22Rv1 (cell line): ENCODE measurements around the gene GGCX.

Experiments
- H3K27ac ChIP-seq: fragments of 450-650 bp; 2 replicates; pipeline ENCODE4 v1.5.1; 2017
- CTCF ChIP-seq: fragments of 450-650 bp; IDR thresholded peaks from 2 replicates; pipeline ENCODE4 v1.5.1; 2017; ENCODE audit warnings: mild to moderate bottlenecking
- ZFX ChIP-seq: fragments of 450-650 bp; IDR thresholded peaks from 2 replicates; pipeline ENCODE4 v1.6.1; 2017; ENCODE audit warnings: antibody characterized with exemption, borderline replicate concordance

Gene GGCX

DNA sequence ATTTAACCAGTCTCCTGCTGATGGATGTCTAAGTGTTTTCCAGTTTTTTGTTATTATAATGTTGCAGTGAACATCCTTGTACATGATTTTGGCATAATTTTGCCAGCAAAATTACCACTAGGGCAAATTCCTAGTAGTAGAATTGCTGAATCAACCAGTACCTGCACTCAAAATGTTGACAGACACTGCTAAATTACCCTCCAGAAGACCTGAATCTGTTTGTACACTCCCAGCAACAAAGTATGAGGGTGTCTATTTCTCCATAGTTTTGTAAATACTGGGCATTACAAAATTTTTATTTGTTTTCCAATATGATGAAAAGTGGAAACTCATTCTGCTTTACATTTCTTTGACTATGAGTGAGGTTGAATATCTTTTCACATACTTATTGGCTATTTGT is 33.5 kb downstream of the GGCX start:
- TF ChIP-seq ZFX: no peak
- no peak for TF ChIP-seq CTCF

GRCh38 chr2:85525567-85525966 is 35.7 kb downstream of the GGCX start:
- TF ChIP-seq CTCF (no peak), ZFX (no peak)
- H3K27ac ChIP-seq: peak overlapping the region; percentile 94

More for the DNA sequence above, 33.5 kb downstream of the GGCX start:
- no peak overlapping the region for H3K27ac ChIP-seq

- no peak for TF ChIP-seq ZFX
- H3K27ac ChIP-seq: peak overlapping the region; percentile 94
These were observed 36.3 kb downstream of the GGCX start for GRCh38 chr2:85525029-85525428.

DNA sequence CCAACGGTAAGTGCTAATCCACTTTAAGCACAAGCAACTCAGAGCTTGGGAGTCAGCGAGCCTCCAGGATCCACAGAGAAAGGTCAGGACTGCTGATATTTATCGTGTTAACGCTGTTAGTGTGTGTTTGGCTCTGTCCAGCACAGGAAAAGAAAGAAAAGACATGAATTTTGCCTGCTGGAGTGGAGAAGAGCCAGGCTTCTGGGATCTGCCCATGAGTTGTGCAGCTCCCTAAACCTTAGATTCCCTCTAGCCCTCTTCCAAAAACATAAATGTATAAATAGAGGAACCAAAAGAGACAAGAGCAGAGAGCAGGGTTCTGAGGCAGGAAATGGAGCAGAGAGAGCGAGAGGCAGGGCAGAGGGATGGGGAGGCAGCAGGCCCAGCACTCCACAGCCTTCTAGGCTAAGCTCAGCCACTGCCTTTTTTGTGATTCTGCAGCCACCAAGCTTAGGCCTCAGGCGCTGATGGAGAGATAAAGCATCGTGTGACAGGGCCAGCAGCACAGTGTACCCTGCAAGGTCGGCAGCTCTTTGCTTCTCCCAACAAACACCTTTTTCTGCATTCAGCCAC is 36.9 kb downstream of the GGCX start:
- TF ChIP-seq ZFX (no peak), CTCF (no peak)
- H3K27ac ChIP-seq: peak overlapping the region; percentile 94

GRCh38 chr2:85523903-85524335 is 37.4 kb downstream of the GGCX start:
- peak overlapping the region; percentile 94 for H3K27ac ChIP-seq
- TF ChIP-seq CTCF (no peak), ZFX (no peak)

GRCh38 chr2:85523062-85523902 is 38.0 kb downstream of the GGCX start:
- peak overlapping the region; percentile 94 for H3K27ac ChIP-seq
- TF ChIP-seq ZFX (no peak), CTCF (no peak)

DNA sequence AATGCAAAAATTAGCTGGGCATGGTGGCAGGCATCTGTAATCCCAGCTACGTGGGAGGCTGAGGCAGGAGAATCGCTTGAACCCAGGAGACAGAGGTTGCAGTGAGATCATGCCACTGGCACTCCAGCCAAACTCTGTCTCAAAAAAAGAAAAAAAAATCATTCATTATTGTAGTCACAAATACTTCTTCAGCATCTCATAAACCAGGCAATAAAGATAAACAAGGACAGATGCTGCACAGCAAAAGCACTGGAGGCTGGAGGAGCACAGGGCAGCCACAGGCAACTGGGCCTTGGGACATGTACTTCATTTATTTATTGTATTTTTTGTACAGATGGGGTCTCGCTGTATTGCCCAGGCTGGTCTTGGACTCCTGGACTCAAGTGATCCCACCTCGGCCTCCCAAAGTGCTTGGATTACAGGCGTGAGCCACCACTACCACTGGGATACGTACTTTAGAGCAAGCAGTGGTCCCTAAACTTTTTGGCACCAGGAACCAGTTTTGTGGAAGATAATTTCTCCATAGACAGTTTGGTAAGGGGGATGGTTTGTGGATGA is 39.1 kb downstream of the GGCX start:
- peak overlapping the region; percentile 94 for H3K27ac ChIP-seq
- no peak for TF ChIP-seq CTCF
- no peak for TF ChIP-seq ZFX
